Tibial artery (tissue), 4 donors: ENCODE results near the gene ZBTB2.
"Not testable (repeated sequence)": the region's sequence is repeated elsewhere in the genome, so short reads cannot be mapped to it uniquely, and the experiment has no call there.

Experiments
- DNase-seq, 2 donors: peaks; one replicate each; pipeline ENCODE4 v3.0.0-alpha.2; 2019
- H3K27ac ChIP-seq, 2 donors: fragments of 200-600 bp; sonication (generic) in 1 of 2; 1 replicate in 1 of 2; 2 replicates in 1 of 2; pipeline ENCODE4 v1.5.1; 2018 to 2019; ENCODE audit warnings: mild to moderate bottlenecking in 1 of 2
- H3K27me3 ChIP-seq, 2 donors: fragments of 200-600 bp; sonication (generic) in 1 of 2; one replicate each; pipeline versions ENCODE4 v1.5.1 to v1.6.0; 2016 to 2019
- H3K36me3 ChIP-seq, 3 donors: fragments of 200-600 bp; sonication (generic) in 2 of 3; one replicate each; pipeline ENCODE4 v1.5.1; 2016 to 2019; ENCODE audit warnings: mild to moderate bottlenecking in 2 of 3
- H3K4me1 ChIP-seq, 4 donors: fragments of 200-600 bp; sonication (generic) in 2 of 4; 1 replicate in 3 of 4; 2 replicates in 1 of 4; pipeline ENCODE4 v1.5.1; 2016 to 2019
- H3K4me3 ChIP-seq, 2 donors: fragments of 200-600 bp; sonication (generic) in 1 of 2; 1 replicate in 1 of 2; 2 replicates in 1 of 2; pipeline ENCODE4 v1.5.1; 2018 to 2019; ENCODE audit warnings: mild to moderate bottlenecking in 2 of 2
- H3K9me3 ChIP-seq, 3 donors: fragments of 200-600 bp; sonication (generic) in 1 of 3; one replicate each; pipeline ENCODE4 v1.5.1; 2016 to 2019
- CTCF ChIP-seq, 2 experiments: fragments of 200-600 bp in 1 of 2; fragments of 450-650 bp in 1 of 2; IDR thresholded peaks; one replicate each; pipeline ENCODE4 v1.5.1; 2017 to 2019; ENCODE audit warnings: antibody characterized with exemption in 2 of 2, mild to moderate bottlenecking in 1 of 2, moderate library complexity in 1 of 2
- intact Hi-C: fragments of 100-400 bp; cut with DNase I; formaldehyde crosslinking; loops from one replicate; pipeline ENCODE4 v1.15.0; 2023; ENCODE audit warnings: low total_unique reads

The ZBTB2 gene

GRCh38 chr6:151351146-151351700 lies 40.1 kb downstream of the ZBTB2 start:
- intact Hi-C loops, result no loop called here
- DNase-seq, result no peak

GRCh38 chr6:151350442-151351145 lies 40.8 kb downstream of the ZBTB2 start:
- Histone ChIP-seq H3K36me3 (peaks cover 0 to 22% (median 22%) of the 10 kb centered on the region in 3 donors), H3K9me3 (no peaks in the 10 kb centered on the region), H3K4me1 (no peaks in the 10 kb centered on the region), H3K4me3 (no peak overlapping the region), H3K27me3 (no peaks in the 10 kb centered on the region), H3K27ac (no peak overlapping the region)
- intact Hi-C loops, result no loop called here
- DNase-seq, result no peak
- no peak for TF ChIP-seq CTCF (IDR thresholded peaks at IDR 0.05)

More at GRCh38 chr6:151351146-151351700, 40.1 kb downstream of the ZBTB2 start:
- Histone ChIP-seq H3K4me3 (no peak overlapping the region), H3K4me1 (no peaks in the 10 kb centered on the region), H3K36me3 (peaks cover 0 to 22% (median 22%) of the 10 kb centered on the region in 3 donors), H3K27ac (no peak overlapping the region), H3K9me3 (no peaks in the 10 kb centered on the region), H3K27me3 (no peaks in the 10 kb centered on the region)
- TF ChIP-seq CTCF (IDR thresholded peaks at IDR 0.05), result no peak

GRCh38 chr6:151349651-151350270 lies 41.6 kb downstream of the ZBTB2 start:
- intact Hi-C loops, result no loop called here
- Histone ChIP-seq H3K4me3 (no peak overlapping the region), H3K27ac (no peak overlapping the region), H3K36me3 (peaks cover 0 to 22% (median 22%) of the 10 kb centered on the region in 3 donors), H3K9me3 (no peaks in the 10 kb centered on the region), H3K4me1 (no peaks in the 10 kb centered on the region), H3K27me3 (no peaks in the 10 kb centered on the region)
- TF ChIP-seq CTCF (IDR thresholded peaks at IDR 0.05), result no peak
- no peak for DNase-seq

GRCh38 chr6:151342750-151343149 lies 48.6 kb downstream of the ZBTB2 start:
- H3K36me3 ChIP-seq, H3K4me1 ChIP-seq, H3K4me3 ChIP-seq, DNase-seq, H3K27ac ChIP-seq, intact Hi-C loops, H3K27me3 ChIP-seq, H3K9me3 ChIP-seq: not testable (repeated sequence)

- no peak for DNase-seq
- Histone ChIP-seq H3K36me3 (peaks cover 0 to 4% (median 0%) of the 10 kb centered on the region in 3 donors), H3K9me3 (no peaks in the 10 kb centered on the region), H3K4me3 (no peak overlapping the region), H3K4me1 (no peaks in the 10 kb centered on the region), H3K27ac (no peak overlapping the region), H3K27me3 (no peaks in the 10 kb centered on the region)
- no peak for TF ChIP-seq CTCF (IDR thresholded peaks at IDR 0.05)
- intact Hi-C loops, result no loop called here
Measured at GRCh38 chr6:151341476-151342195, 49.7 kb downstream of the ZBTB2 start.
